Liver (tissue), 9 donors: ENCODE measurements around the gene SPRR4. TPM values are rescaled to one million over a fixed set of nuclear protein-coding genes. Genes with fewer than 3 reads are reported as not detected.

ENCODE experiments used
- DNase-seq: peaks from one replicate; pipeline ENCODE4 v3.0.0-alpha.2; 2017; ENCODE audit warnings: low spot score
- H3K27ac ChIP-seq, 2 donors: one replicate each; pipeline ENCODE4 v1.7.0; 2013; ENCODE audit warnings: inconsistent platforms in 2 of 2, low read length in 2 of 2, control low read depth in 1 of 2, low read depth in 1 of 2, mild to moderate bottlenecking in 1 of 2
- H3K27me3 ChIP-seq, 4 donors: one replicate each; pipeline versions ENCODE4 v1.6.1 to v1.7.0; 2013; ENCODE audit warnings: low read length in 3 of 4, inconsistent platforms in 1 of 4, mild to moderate bottlenecking in 1 of 4, moderate library complexity in 1 of 4; ENCODE audit not compliant: control insufficient read depth in 4 of 4, insufficient read depth in 4 of 4
- H3K36me3 ChIP-seq, 4 donors: one replicate each; pipeline versions ENCODE4 v1.6.1 to v1.7.0; 2013; ENCODE audit warnings: low read length in 3 of 4, mild to moderate bottlenecking in 3 of 4, low read depth in 1 of 4, moderate library complexity in 1 of 4; ENCODE audit not compliant: control insufficient read depth in 4 of 4, insufficient read depth in 3 of 4
- H3K4me1 ChIP-seq, 4 donors: one replicate each; pipeline versions ENCODE4 v1.6.1 to v1.7.0; 2013; ENCODE audit warnings: low read length in 3 of 4, mild to moderate bottlenecking in 3 of 4, moderate library complexity in 1 of 4; ENCODE audit not compliant: control insufficient read depth in 4 of 4, insufficient read depth in 4 of 4
- H3K4me3 ChIP-seq, 3 donors: one replicate each; pipeline versions ENCODE4 v1.6.1 to v1.7.0; 2013; ENCODE audit warnings: low read length in 3 of 3, control low read depth in 1 of 3, low read depth in 1 of 3, mild to moderate bottlenecking in 1 of 3
- H3K9ac ChIP-seq, 2 donors: one replicate each; pipeline ENCODE4 v1.7.0; 2013; ENCODE audit warnings: low read length in 2 of 2, mild to moderate bottlenecking in 2 of 2, moderate library complexity in 2 of 2, control low read depth in 1 of 2, low read depth in 1 of 2
- H3K9me3 ChIP-seq, 4 donors: one replicate each; pipeline versions ENCODE4 v1.6.1 to v1.7.0; 2013; ENCODE audit warnings: low read length in 3 of 4; ENCODE audit not compliant: control insufficient read depth in 4 of 4
- EGR1 ChIP-seq, 2 donors: IDR thresholded peaks; 2 replicates each; pipeline ENCODE4 v1.6.1; 2016 to 2018; ENCODE audit warnings: antibody characterized with exemption in 2 of 2, low read depth in 2 of 2
- FOXA1 ChIP-seq: IDR thresholded peaks from 2 replicates; pipeline ENCODE4 v1.6.1; 2016; ENCODE audit warnings: antibody characterized with exemption
- FOXA2 ChIP-seq: IDR thresholded peaks from 2 replicates; pipeline ENCODE4 v1.6.1; 2016; ENCODE audit warnings: antibody characterized with exemption
- GABPA ChIP-seq, 2 donors: IDR thresholded peaks in 1 of 2; conservative IDR thresholded peaks in 1 of 2; 2 replicates each; pipeline ENCODE4 v1.6.1; 2016; ENCODE audit warnings: antibody characterized with exemption in 2 of 2, mild to moderate bottlenecking in 1 of 2, moderate library complexity in 1 of 2
- HNF4A ChIP-seq, 2 donors: conservative IDR thresholded peaks; 2 replicates each; pipeline ENCODE4 v1.6.1; 2016; ENCODE audit warnings: antibody characterized with exemption in 2 of 2, mild to moderate bottlenecking in 2 of 2
- HNF4G ChIP-seq: IDR thresholded peaks from 2 replicates; pipeline ENCODE4 v1.6.1; 2016; ENCODE audit warnings: antibody characterized with exemption
- JUND ChIP-seq, 2 donors: IDR thresholded peaks; 2 replicates each; pipeline ENCODE4 v1.6.1; 2016; ENCODE audit warnings: antibody characterized with exemption in 2 of 2
- NR2F2 ChIP-seq: IDR thresholded peaks from 2 replicates; pipeline ENCODE4 v1.6.1; 2016; ENCODE audit warnings: antibody characterized with exemption
- RAD21 ChIP-seq, 2 donors: IDR thresholded peaks; 2 replicates each; pipeline ENCODE4 v1.6.1; 2016; ENCODE audit warnings: antibody characterized with exemption in 2 of 2, mild to moderate bottlenecking in 2 of 2
- RXRA ChIP-seq, 2 donors: IDR thresholded peaks; 2 replicates each; pipeline ENCODE4 v1.6.1; 2017 to 2018; ENCODE audit warnings: antibody characterized with exemption in 2 of 2, mild to moderate bottlenecking in 1 of 2
- TAF1 ChIP-seq: conservative IDR thresholded peaks from 2 replicates; pipeline ENCODE4 v1.6.1; 2016; ENCODE audit warnings: antibody characterized with exemption, mild to moderate bottlenecking
- YY1 ChIP-seq: IDR thresholded peaks from 2 replicates; pipeline ENCODE4 v1.6.1; 2016; ENCODE audit warnings: antibody characterized with exemption, mild to moderate bottlenecking
- WGBS: extraction: QIAGEN DNeasy Blood & Tissue Kit; methylation state at CpG from one replicate; pipeline ENCODE4 v1.1.7; 2013; 5-methylcytosine and 5-hydroxymethylcytosine counted together
- polyA plus RNA-seq, 2 donors: library from polyadenylated mRNA; stranded (reverse) in 1 of 2; unstranded in 1 of 2; fragments of 200-250 nt in 1 of 2; fragments of >200 nt in 1 of 2; fragmentation: Nextera tagmentation in 1 of 2; extraction: Ambion mirVana in 1 of 2; gene quantifications; one replicate each; pipeline versions ENCODE4 v1.2.1 to v1.2.3, GENCODE V29; 2013 to 2015
- total RNA-seq, 2 donors: library from RNA; depleted of rRNA; stranded (reverse); fragments of >200 nt; gene quantifications; one replicate each; pipeline ENCODE4 v1.2.3, GENCODE V29; 2014
- TF ChIP-seq, protein P1 (sequence below): IDR thresholded peaks from 2 replicates; pipeline ENCODE4 v1.6.1; 2016; ENCODE audit warnings: antibody characterized with exemption
- TF ChIP-seq, protein P2 (sequence below): IDR thresholded peaks from 2 replicates; pipeline ENCODE4 v1.6.1; 2016; ENCODE audit warnings: antibody characterized with exemption
- TF ChIP-seq, protein P3 (sequence below): IDR thresholded peaks from 2 replicates; pipeline ENCODE4 v1.6.1; 2016; ENCODE audit warnings: antibody characterized with exemption, mild to moderate bottlenecking
- TF ChIP-seq, protein P4 (sequence below): IDR thresholded peaks from 2 replicates; pipeline ENCODE4 v1.6.1; 2016; ENCODE audit warnings: antibody characterized with exemption
- donor health status: healthy.
- donor health status: healthy.
- donor health status: healthy.
- donor health status: healthy.
- donor health status: healthy.

SPRR4 gene
- total and polyA plus RNA-seq, 4 donors, result not detected

DNA sequence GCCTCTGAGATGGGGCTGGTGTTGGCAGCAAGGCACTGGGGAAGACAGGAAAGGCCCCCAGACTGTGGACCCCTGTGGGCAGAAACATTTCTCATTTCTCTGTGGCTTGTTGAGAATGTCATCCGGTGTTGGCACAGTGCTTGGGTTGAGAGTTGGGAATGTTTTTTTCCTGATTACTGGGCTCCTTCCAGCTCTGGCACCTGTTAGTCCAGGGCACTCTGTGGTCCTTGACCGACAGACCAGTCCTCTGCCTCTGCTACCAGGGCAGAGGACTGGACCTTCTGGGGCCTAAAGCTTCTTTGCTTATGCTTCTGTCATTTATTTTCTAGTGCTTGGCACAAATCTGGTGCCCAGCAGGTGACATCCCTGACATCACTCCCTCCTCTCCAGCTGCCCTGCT, 28.3 kb upstream of the SPRR4 start:
- Histone ChIP-seq H3K4me1 (peaks cover 2 to 23% (median 18%) of the 10 kb centered on the region in 4 donors), H3K9ac (no peak overlapping the region), H3K27me3 (no peaks in the 10 kb centered on the region), H3K36me3 (no peaks in the 10 kb centered on the region), H3K9me3 (no peaks in the 10 kb centered on the region), H3K27ac (peak overlapping the region in 1 of 2 donors; percentile 11), H3K4me3 (no peak overlapping the region)
- WGBS, result 30% methylated on average over 2 of the region's 2 CpGs
- no peak for DNase-seq
- TF ChIP-seq RXRA (IDR thresholded peaks at IDR 0.05) (peak in 1 of 2 donors; percentile 86), JUND (IDR thresholded peaks at IDR 0.05) (no peak), EGR1 (IDR thresholded peaks at IDR 0.05; ENCODE audit: low read depth in 2 of 2) (no peak), FOXA1 (no peak), HNF4A (conservative IDR thresholded peaks at IDR 0.05) (peak in 1 of 2 donors; percentile 73)
- TF ChIP-seq, protein P1, sequence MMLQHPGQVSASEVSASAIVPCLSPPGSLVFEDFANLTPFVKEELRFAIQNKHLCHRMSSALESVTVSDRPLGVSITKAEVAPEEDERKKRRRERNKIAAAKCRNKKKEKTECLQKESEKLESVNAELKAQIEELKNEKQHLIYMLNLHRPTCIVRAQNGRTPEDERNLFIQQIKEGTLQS, result no peak

DNA sequence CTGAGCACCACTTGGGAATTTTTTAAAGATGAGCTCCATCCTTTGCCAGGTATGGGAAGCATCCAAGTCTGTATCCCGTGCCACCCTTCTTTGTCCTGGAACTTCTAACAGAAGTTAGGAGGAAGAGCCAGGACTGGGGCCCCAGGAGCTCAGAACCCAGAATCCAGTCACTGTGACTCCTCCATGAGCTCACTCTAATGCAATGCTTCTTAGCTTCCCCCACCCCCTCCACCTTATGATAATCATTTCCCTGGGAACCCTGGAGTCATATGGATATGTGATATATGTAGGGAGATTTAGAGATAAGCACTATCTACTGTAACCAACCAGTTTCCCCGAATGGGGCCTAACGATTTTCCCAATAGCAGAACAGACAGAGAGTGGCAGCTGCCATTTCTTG, 24.2 kb upstream of the SPRR4 start:
- no peak overlapping the region for H3K27ac ChIP-seq
- no peaks in the 10 kb centered on the region for H3K9me3 ChIP-seq
- H3K4me3 ChIP-seq, result no peak overlapping the region
- peaks cover 0 to 15% (median 11%) of the 10 kb centered on the region in 4 donors for H3K4me1 ChIP-seq
- WGBS, result 78% methylated on average over 3 of the region's 3 CpGs
- no peak for DNase-seq
- H3K27me3 ChIP-seq, result no peaks in the 10 kb centered on the region
- H3K9ac ChIP-seq, result no peak overlapping the region
- TF ChIP-seq NR2F2, result no peak
- TF ChIP-seq RXRA (IDR thresholded peaks at IDR 0.05), result no peak
- TF ChIP-seq, protein P1, result no peak
- no peak for TF ChIP-seq TAF1
- no peak for TF ChIP-seq YY1
- TF ChIP-seq, protein P2, sequence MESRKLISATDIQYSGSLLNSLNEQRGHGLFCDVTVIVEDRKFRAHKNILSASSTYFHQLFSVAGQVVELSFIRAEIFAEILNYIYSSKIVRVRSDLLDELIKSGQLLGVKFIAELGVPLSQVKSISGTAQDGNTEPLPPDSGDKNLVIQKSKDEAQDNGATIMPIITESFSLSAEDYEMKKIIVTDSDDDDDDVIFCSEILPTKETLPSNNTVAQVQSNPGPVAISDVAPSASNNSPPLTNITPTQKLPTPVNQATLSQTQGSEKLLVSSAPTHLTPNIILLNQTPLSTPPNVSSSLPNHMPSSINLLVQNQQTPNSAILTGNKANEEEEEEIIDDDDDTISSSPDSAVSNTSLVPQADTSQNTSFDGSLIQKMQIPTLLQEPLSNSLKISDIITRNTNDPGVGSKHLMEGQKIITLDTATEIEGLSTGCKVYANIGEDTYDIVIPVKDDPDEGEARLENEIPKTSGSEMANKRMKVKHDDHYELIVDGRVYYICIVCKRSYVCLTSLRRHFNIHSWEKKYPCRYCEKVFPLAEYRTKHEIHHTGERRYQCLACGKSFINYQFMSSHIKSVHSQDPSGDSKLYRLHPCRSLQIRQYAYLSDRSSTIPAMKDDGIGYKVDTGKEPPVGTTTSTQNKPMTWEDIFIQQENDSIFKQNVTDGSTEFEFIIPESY, result no peak
- TF ChIP-seq GABPA (IDR thresholded peaks at IDR 0.05 in 1 of 2, conservative IDR thresholded peaks at IDR 0.05 in 1 of 2), result no peak
- TF ChIP-seq HNF4G, result no peak
- no peak for TF ChIP-seq FOXA2
- no peak for TF ChIP-seq EGR1 (IDR thresholded peaks at IDR 0.05; ENCODE audit: low read depth in 2 of 2)
- TF ChIP-seq FOXA1, result no peak
- TF ChIP-seq, protein P3, sequence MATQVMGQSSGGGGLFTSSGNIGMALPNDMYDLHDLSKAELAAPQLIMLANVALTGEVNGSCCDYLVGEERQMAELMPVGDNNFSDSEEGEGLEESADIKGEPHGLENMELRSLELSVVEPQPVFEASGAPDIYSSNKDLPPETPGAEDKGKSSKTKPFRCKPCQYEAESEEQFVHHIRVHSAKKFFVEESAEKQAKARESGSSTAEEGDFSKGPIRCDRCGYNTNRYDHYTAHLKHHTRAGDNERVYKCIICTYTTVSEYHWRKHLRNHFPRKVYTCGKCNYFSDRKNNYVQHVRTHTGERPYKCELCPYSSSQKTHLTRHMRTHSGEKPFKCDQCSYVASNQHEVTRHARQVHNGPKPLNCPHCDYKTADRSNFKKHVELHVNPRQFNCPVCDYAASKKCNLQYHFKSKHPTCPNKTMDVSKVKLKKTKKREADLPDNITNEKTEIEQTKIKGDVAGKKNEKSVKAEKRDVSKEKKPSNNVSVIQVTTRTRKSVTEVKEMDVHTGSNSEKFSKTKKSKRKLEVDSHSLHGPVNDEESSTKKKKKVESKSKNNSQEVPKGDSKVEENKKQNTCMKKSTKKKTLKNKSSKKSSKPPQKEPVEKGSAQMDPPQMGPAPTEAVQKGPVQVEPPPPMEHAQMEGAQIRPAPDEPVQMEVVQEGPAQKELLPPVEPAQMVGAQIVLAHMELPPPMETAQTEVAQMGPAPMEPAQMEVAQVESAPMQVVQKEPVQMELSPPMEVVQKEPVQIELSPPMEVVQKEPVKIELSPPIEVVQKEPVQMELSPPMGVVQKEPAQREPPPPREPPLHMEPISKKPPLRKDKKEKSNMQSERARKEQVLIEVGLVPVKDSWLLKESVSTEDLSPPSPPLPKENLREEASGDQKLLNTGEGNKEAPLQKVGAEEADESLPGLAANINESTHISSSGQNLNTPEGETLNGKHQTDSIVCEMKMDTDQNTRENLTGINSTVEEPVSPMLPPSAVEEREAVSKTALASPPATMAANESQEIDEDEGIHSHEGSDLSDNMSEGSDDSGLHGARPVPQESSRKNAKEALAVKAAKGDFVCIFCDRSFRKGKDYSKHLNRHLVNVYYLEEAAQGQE, result no peak
- TF ChIP-seq HNF4A (conservative IDR thresholded peaks at IDR 0.05), result no peak
- TF ChIP-seq, protein P4, sequence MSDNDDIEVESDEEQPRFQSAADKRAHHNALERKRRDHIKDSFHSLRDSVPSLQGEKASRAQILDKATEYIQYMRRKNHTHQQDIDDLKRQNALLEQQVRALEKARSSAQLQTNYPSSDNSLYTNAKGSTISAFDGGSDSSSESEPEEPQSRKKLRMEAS, result no peak
- no peak for TF ChIP-seq RAD21 (IDR thresholded peaks at IDR 0.05)
- H3K36me3 ChIP-seq, result no peaks in the 10 kb centered on the region
